ENCODE data around the gene ANO8.

The ANO8 gene

GRCh38 chr19:17341845-17342244 lies 7.2 kb upstream of the ANO8 start:
- no peak for DNase-seq

GRCh38 chr19:17341386-17341785 lies 6.7 kb upstream of the ANO8 start:
- no peak for DNase-seq

- no peak for DNase-seq
Measured at GRCh38 chr19:17340871-17341357, 6.3 kb upstream of the ANO8 start.

- DNase-seq = no peak
Measured at GRCh38 chr19:17340302-17340870, 5.7 kb upstream of the ANO8 start.

- peak; percentile 77 for DNase-seq
Measured at GRCh38 chr19:17339088-17339741, 4.6 kb upstream of the ANO8 start.

GRCh38 chr19:17338433-17339078 lies 3.9 kb upstream of the ANO8 start:
- DNase-seq = no peak

GRCh38 chr19:17337675-17338432 lies 3.2 kb upstream of the ANO8 start:
- no peak for DNase-seq

GRCh38 chr19:17336872-17337674 lies 2.4 kb upstream of the ANO8 start, which contains the start of gene GTPBP3:
Gene GTPBP3, plus strand, starts transcription at chr19:17337553. Its CDS starts 59 bp downstream, at chr19:17337612.
- peak; percentile 96 for DNase-seq

GRCh38 chr19:17335575-17335974 lies 920 bp upstream of the ANO8 start:
- no peak for DNase-seq

- peak; percentile 86 for DNase-seq
Measured at GRCh38 chr19:17333611-17334413, 843 bp downstream of the ANO8 start.

- no peak for DNase-seq
Measured at GRCh38 chr19:17332677-17333581, 1.7 kb downstream of the ANO8 start.

GRCh38 chr19:17332360-17332676 lies 2.3 kb downstream of the ANO8 start:
- DNase-seq = no peak

- no peak for DNase-seq
Measured at GRCh38 chr19:17331045-17331558, 3.6 kb downstream of the ANO8 start.

GRCh38 chr19:17330262-17331044 lies 4.2 kb downstream of the ANO8 start:
- no peak for DNase-seq

- peak; percentile 71 for DNase-seq
Measured at GRCh38 chr19:17329366-17330261, 5.0 kb downstream of the ANO8 start.

- DNase-seq = peak; percentile 74
Measured at GRCh38 chr19:17328517-17329365, 5.9 kb downstream of the ANO8 start.
